Neural progenitor cell (in vitro differentiated cells): Measurements from ENCODE around the gene NXN. TPM values are rescaled to one million over a fixed set of nuclear protein-coding genes. Genes with fewer than 3 reads are reported as not detected.
A peak's percentile ranks its signal among the peaks of the same experiment; 100 is the strongest.

Experiments used
- DNase-seq: peaks from one replicate; pipeline ENCODE4 v3.0.0-alpha.2; 2016; ENCODE audit warnings: low spot score
- H2AFZ ChIP-seq: fragments of 200-600 bp; sonication (generic); replicated peaks from 2 replicates; pipeline ENCODE4 v1.6.1; 2016; ENCODE audit warnings: antibody characterized with exemption
- H3F3A ChIP-seq: fragments of 200-600 bp; sonication (generic); 2 replicates; pipeline ENCODE4 v1.6.1; 2016; ENCODE audit warnings: antibody characterized with exemption, low read depth
- H3K27ac ChIP-seq: fragments of 200-600 bp; sonication (generic); 2 replicates; pipeline ENCODE4 v1.5.1; 2016; ENCODE audit warnings: mild to moderate bottlenecking
- H3K27me3 ChIP-seq: fragments of 200-600 bp; sonication (generic); 2 replicates; pipeline ENCODE4 v1.6.1; 2016; ENCODE audit warnings: mild to moderate bottlenecking, moderate library complexity
- H3K36me3 ChIP-seq: fragments of 200-600 bp; sonication (generic); 2 replicates; pipeline ENCODE4 v1.5.1; 2016
- H3K4me1 ChIP-seq: fragments of 200-600 bp; sonication (generic); 2 replicates; pipeline ENCODE4 v1.6.1; 2016; ENCODE audit warnings: mixed run types
- H3K4me2 ChIP-seq: fragments of 200-600 bp; sonication (generic); 2 replicates; pipeline ENCODE4 v1.6.1; 2016
- H3K4me3 ChIP-seq: fragments of 200-600 bp; sonication (generic); 2 replicates; pipeline ENCODE4 v1.5.1; 2016
- H3K79me2 ChIP-seq: fragments of 200-600 bp; sonication (generic); 2 replicates; pipeline ENCODE4 v1.6.1; 2016; ENCODE audit warnings: low read depth
- H3K9ac ChIP-seq: fragments of 200-600 bp; sonication (generic); 2 replicates; pipeline ENCODE4 v1.6.1; 2016
- H3K9me3 ChIP-seq: fragments of 200-600 bp; sonication (generic); 2 replicates; pipeline ENCODE4 v1.5.1; 2016; ENCODE audit warnings: low read depth
- H4K20me1 ChIP-seq: fragments of 200-600 bp; sonication (generic); 2 replicates; pipeline ENCODE4 v1.6.1; 2016; ENCODE audit warnings: low read depth
- H3K27ac Mint-ChIP-seq: 3 replicates; pipeline ENCODE4 v1.8.0; 2021; ENCODE audit warnings: mixed read lengths
- H3K27me3 Mint-ChIP-seq: 2 replicates; pipeline ENCODE4 v1.8.0; 2022; ENCODE audit warnings: low read depth, mild to moderate bottlenecking, inconsistent platforms, moderate library complexity, mixed read lengths; ENCODE audit not compliant: insufficient read depth
- H3K36me3 Mint-ChIP-seq: 3 replicates; pipeline ENCODE4 v1.8.0; 2021; ENCODE audit warnings: mixed read lengths
- H3K4me1 Mint-ChIP-seq: 3 replicates; pipeline ENCODE4 v1.8.0; 2021; ENCODE audit warnings: mixed read lengths
- H3K4me3 Mint-ChIP-seq: 3 replicates; pipeline ENCODE4 v1.8.0; 2021; ENCODE audit warnings: mild to moderate bottlenecking, moderate library complexity, mixed read lengths
- H3K9me3 Mint-ChIP-seq: 3 replicates; pipeline ENCODE4 v1.8.0; 2020; ENCODE audit warnings: mixed read lengths
- EZH2 ChIP-seq: fragments of 200-600 bp; sonication (generic); IDR thresholded peaks from 2 replicates; pipeline ENCODE4 v1.6.1; 2017; ENCODE audit warnings: antibody characterized with exemption, mild to moderate bottlenecking, moderate library complexity
- EZH2phosphoT487 ChIP-seq: fragments of 200-600 bp; sonication (generic); IDR thresholded peaks from 2 replicates; pipeline ENCODE4 v1.6.1; 2017; ENCODE audit warnings: antibody characterized with exemption
- total RNA-seq: library from RNA; depleted of rRNA; stranded (reverse); fragments of >200 nt; gene quantifications from 2 replicates; pipeline ENCODE4 v1.2.3, GENCODE V29; 2015; ENCODE audit warnings: low replicate concordance
- TF ChIP-seq, protein P1 (sequence below): fragments of 200-600 bp; sonication (generic); IDR thresholded peaks from 2 replicates; pipeline ENCODE4 v1.5.1; 2017; ENCODE audit warnings: antibody characterized with exemption, mild to moderate bottlenecking

The NXN gene
- total RNA-seq, 1 donor from 2014 or later = 35.9 TPM

DNA sequence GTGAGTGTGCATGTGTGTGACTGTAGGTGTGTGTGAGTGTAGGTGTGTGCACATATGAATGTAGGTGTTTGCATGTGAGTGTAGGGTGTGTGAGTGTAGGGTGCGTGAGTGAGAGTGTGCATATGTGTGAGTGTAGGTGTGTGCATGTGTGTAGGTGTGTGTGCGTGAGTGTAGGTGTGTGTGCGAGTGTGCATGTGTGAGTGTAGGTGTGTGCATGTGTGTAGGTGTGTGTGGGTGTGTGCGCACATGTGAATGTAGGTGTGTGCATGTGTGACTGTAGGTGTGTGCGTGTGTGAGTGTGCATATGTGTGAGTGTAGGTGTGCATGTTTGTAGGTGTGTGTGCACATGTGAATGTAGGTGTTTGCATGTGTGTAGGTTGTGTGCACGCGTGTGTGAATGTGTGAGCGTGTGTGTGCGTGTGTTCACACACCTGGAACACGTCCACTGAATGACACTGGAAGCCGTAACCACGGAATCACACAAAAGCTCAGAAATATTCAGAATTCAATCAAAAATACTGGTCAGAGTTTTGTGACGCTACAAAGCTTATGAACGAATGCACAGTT lies 166.9 kb downstream of the NXN start:
- Mint-ChIP-seq H3K27me3 (peaks cover 2% of the 10 kb centered on the region), H3K9me3 (no peaks in the 10 kb centered on the region), H3K4me1 (peaks cover 7% of the 10 kb centered on the region), H3K36me3 (peaks cover 40% of the 10 kb centered on the region), H3K27ac (no peak overlapping the region), H3K4me3 (peak overlapping the region; percentile 0)
- Histone ChIP-seq H3K27ac (no peak overlapping the region), H3K9me3 (no peaks in the 10 kb centered on the region), H3K79me2 (no peaks in the 10 kb centered on the region), H3F3A (peaks cover 7% of the 10 kb centered on the region), H3K36me3 (no peaks in the 10 kb centered on the region), H2AFZ (no peak overlapping the region), H3K4me3 (no peak overlapping the region), H3K4me2 (no peak overlapping the region), H3K4me1 (no peaks in the 10 kb centered on the region), H3K9ac (no peak overlapping the region), H4K20me1 (no peaks in the 10 kb centered on the region), H3K27me3 (no peaks in the 10 kb centered on the region)
- no peak for DNase-seq
- TF ChIP-seq, protein P1, sequence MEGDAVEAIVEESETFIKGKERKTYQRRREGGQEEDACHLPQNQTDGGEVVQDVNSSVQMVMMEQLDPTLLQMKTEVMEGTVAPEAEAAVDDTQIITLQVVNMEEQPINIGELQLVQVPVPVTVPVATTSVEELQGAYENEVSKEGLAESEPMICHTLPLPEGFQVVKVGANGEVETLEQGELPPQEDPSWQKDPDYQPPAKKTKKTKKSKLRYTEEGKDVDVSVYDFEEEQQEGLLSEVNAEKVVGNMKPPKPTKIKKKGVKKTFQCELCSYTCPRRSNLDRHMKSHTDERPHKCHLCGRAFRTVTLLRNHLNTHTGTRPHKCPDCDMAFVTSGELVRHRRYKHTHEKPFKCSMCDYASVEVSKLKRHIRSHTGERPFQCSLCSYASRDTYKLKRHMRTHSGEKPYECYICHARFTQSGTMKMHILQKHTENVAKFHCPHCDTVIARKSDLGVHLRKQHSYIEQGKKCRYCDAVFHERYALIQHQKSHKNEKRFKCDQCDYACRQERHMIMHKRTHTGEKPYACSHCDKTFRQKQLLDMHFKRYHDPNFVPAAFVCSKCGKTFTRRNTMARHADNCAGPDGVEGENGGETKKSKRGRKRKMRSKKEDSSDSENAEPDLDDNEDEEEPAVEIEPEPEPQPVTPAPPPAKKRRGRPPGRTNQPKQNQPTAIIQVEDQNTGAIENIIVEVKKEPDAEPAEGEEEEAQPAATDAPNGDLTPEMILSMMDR = no peak
- TF ChIP-seq EZH2phosphoT487 = no peak
- no peak for TF ChIP-seq EZH2

DNA sequence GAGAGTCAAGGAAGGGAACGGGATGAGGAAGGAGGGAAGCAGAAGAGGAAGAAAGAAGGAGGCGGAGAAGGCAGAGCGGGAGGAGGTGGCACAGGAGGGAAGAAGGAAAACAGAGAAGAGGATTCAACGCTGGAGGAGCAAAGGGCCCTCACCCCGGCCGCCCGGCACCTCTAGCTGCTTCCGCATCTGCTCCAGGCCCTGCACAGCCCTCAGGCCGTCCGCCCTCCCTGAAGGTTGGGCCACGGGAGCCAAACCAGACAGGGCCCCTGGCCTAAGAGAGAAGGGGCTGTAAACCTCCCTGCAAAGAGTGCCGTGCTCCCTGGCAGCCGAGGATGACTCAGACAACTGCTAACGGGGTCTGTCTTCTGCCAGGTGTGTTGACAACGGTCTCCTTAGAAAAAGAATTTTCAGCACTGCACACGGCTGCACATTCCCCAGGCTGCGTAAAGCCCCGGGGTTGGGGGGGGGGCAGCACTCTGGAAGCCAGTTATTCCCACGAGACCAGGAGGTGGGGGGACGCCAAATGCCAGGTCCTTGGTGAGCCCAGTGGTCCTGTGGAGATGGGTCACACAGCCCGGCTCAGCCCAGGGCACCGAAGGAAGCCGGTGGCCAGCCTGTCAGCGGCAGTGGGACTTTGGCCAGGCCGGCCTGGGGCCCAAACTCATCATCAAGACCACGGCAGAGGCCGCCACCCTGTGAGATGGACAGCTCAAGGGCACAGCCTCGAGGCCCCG lies 168.4 kb downstream of the NXN start:
- Histone ChIP-seq H3K27me3 (no peaks in the 10 kb centered on the region), H3K79me2 (no peaks in the 10 kb centered on the region), H3K27ac (peak overlapping the region; percentile 1), H3F3A (peaks cover 7% of the 10 kb centered on the region), H3K4me2 (no peak overlapping the region), H3K4me3 (no peak overlapping the region), H3K4me1 (no peaks in the 10 kb centered on the region), H3K9ac (no peak overlapping the region), H3K9me3 (no peaks in the 10 kb centered on the region), H3K36me3 (no peaks in the 10 kb centered on the region), H2AFZ (no peak overlapping the region), H4K20me1 (no peaks in the 10 kb centered on the region)
- no peak for DNase-seq
- Mint-ChIP-seq H3K27ac (no peak overlapping the region), H3K4me1 (peaks cover 16% of the 10 kb centered on the region), H3K27me3 (peaks cover 7% of the 10 kb centered on the region), H3K4me3 (no peak overlapping the region), H3K9me3 (no peaks in the 10 kb centered on the region), H3K36me3 (peaks cover 30% of the 10 kb centered on the region)
- TF ChIP-seq EZH2 = no peak
- no peak for TF ChIP-seq EZH2phosphoT487
- TF ChIP-seq, protein P1 = no peak

DNA sequence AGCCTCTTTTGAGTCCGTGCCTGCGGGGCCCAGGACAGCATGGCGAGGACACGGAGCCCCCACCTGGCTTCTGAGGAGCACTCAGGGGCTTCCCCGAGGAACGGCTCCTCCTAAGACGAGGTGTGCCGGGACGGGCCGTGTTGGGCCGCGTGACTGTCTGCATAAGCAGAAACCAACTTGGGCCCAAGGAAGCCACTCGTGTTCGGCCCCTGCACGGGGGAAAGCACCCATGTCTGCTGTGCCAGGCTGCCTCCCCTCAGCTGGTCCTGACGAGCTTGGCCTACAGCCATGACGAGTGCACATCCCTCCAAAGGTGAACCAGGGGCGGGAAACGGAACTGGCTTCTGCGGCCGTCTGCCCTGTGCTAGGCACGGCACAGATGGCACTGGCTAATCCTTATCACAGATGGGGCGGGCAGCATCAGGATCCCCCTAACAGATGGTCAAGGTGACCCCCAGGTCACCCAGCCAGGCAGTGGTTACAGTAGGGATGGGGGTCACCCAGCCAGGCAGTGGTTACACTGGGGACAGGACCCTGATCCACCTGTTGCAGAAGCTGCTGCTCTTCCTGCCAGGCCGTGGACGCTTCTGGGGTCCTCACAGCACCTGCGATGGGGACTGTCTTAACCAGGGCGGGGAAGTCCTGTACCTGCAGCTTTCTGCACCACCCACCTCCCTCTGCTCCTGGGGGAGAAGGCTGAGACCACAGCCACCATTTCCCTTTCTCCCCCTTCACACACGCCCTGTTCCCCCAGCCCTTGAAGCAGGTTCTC lies 171.9 kb downstream of the NXN start:
- Histone ChIP-seq H3K27ac (no peak overlapping the region), H3K9ac (no peak overlapping the region), H4K20me1 (peaks cover 20% of the 10 kb centered on the region), H3K27me3 (no peaks in the 10 kb centered on the region), H3K4me3 (no peak overlapping the region), H3K79me2 (no peaks in the 10 kb centered on the region), H3K9me3 (no peaks in the 10 kb centered on the region), H2AFZ (no peak overlapping the region), H3K4me1 (peaks cover 11% of the 10 kb centered on the region), H3F3A (peaks cover 3% of the 10 kb centered on the region), H3K4me2 (no peak overlapping the region), H3K36me3 (no peaks in the 10 kb centered on the region)
- no peak for DNase-seq
- TF ChIP-seq, protein P1 = no peak
- TF ChIP-seq EZH2phosphoT487 (no peak), EZH2 (no peak)
- H3K4me1 Mint-ChIP-seq = peaks cover 38% of the 10 kb centered on the region
- H3K4me3 Mint-ChIP-seq = no peak overlapping the region
- no peak overlapping the region for H3K27ac Mint-ChIP-seq
- H3K36me3 Mint-ChIP-seq = peaks cover 21% of the 10 kb centered on the region
- peaks cover 10% of the 10 kb centered on the region for H3K27me3 Mint-ChIP-seq
- H3K9me3 Mint-ChIP-seq = no peaks in the 10 kb centered on the region
